Ecto neural progenitor cell (in vitro differentiated cells): ENCODE measurements around the gene HIPK1.

Source experiments
- DNase-seq: peaks from one replicate; pipeline ENCODE4 v3.0.0-alpha.2; 2018; ENCODE audit warnings: low spot score

The HIPK1 gene

DNA sequence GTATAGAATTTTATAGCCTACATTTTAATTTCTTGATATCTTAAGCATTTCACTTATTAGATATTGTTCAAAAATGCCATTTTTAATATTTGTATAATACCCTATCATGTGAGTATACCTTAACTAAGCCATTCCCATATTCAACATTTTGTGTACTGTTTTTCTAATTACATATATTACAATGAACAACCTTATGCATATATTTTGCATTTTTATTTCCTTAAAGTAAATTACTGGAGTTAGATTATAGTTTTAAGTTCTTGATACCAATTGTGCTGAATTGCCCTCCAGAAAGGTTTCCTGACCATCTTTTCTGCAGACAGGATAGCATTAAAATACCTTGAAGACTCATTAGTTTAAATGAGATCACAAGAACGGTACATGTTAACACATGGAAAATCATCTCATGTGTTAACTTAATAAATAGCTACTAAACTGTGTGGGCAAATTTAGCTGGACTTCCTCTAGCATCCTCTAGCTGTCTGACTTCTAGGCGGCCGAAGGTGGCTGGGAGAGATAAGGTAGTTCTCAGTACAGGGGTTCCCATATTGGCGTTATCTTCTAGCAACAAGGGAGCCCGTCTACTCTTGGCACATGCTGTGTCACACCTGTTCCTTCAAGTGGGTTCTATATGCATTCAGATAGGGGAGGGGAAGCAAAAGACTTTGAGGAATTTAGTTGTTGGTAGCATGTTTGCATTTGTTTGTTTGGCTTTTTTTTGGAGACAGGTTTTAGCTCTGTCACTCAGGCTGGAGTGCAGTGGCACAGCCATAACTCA lies 15.0 kb upstream of the HIPK1 start:
- DNase-seq, result no peak

DNA sequence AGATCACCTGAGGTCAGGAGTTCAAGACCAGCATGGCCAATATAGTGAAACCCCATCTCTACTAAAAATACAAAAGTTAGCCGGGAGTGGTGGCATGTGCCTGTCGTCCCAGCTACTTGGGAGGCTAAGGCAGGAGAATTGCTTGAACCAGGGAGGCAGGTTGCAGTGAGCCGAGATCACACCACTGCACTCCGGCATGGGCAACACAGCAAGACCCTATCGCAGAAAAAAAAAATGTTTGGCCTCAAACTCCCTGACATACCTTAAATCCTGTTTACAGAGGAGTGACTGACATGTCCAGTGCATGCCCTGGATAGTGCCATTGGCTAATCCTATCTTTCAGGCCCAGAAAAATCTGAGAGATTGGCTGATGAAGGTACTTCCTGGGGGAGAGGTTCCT lies 12.2 kb upstream of the HIPK1 start:
- no peak for DNase-seq

DNA sequence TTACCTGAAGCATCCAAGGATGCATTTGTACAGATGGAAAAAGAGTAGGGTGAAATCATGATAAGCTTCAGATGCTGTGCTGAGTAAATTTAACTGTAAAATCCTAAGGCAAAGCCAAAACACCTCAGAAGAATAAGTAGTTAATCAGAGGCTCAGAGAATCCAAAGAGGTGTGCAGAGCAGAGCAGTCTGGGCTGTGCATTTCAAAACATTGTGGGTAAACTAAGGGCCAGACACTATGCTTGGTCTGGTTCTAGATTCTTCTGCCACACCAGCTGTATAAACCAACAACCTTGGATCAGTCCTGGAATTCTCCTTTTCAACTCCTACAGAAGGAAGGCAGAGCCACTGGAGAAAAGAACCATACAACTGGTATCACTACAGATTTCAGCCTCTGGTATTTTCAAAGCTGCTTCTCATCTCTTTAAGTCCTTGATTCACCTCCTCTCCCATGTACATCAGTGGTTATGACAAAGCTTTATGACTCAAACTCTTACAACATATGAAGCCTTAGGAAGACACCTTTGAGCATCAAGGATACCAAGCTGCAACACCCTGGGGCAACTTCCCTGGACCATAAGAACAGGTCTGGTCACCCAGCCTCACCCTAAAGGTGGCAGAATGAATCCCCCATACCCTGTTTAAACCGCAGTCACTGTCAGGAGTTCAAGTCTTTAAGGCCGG lies 11.6 kb upstream of the HIPK1 start:
- no peak for DNase-seq

DNA sequence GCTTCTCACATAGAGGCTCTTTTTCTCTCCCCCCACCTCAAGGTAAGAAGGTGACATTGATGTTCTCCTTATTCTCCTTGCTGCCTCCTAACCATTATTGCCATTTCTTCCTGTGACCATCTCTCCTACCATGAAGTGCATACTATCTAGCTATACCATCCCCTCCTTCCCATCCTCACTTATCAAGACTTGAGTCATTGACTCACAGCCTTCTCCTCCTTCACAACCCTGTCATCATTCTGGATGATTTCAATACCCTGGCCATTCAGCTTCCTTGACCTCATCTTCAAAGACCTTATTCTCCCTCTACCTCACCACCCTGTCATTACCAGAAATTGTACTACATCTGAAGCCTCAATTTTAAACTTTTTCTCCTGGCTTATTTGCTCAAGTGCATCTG lies 10.9 kb upstream of the HIPK1 start:
- DNase-seq, result no peak

GRCh38 chr1:113922957-113923356 lies 6.2 kb upstream of the HIPK1 start:
- no peak for DNase-seq

DNA sequence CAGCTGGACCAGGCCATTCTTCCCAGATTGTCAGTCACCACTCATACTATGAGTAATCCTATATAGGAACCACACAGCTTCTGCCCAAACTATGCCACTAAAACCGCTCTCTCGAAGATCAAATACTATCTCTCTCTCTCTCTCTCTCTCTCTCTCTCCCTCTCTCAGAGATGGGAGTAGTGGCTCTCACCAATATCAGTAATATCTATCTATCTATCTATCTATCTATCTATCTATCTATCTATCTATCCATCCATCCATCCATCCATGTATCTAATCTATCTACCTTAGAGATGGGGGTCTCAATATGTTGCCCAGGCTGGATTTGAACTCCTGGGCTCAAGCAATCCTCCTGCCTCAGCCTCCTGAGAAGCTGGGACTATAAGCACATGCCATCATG lies 4.7 kb upstream of the HIPK1 start:
- no peak for DNase-seq

GRCh38 chr1:113928187-113928930 lies 765 bp upstream of the HIPK1 start:
- no peak for DNase-seq

GRCh38 chr1:113929750-113930498 lies 800 bp downstream of the HIPK1 start:
- no peak for DNase-seq

- DNase-seq, result peak; percentile 48
Observed at GRCh38 chr1:113930499-113931161, 1.5 kb downstream of the HIPK1 start.

- DNase-seq, result no peak
Observed at GRCh38 chr1:113931451-113931851, 2.3 kb downstream of the HIPK1 start.

- no peak for DNase-seq
Observed at GRCh38 chr1:113934006-113934405, 4.9 kb downstream of the HIPK1 start.

GRCh38 chr1:113934511-113935055 lies 5.5 kb downstream of the HIPK1 start:
- no peak for DNase-seq

DNA sequence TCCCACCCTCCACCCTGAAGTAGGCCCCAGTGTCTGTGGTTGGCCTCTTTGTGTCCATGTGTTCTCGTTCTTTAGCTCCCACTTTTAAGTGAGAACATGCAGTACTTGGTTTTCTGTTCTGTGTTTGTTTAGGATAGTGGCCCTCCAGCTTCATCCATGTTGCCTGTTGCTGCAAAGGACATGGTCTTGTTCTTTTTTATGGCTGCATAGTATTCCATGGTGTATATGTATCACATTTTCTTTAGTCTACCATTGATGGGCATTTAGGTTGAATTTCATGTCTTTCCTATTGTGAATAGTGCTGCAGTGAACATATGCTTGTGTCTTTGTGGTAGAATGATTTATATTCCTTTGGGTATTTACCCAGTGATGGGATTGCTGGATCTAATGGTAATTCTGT lies 6.1 kb downstream of the HIPK1 start:
- no peak for DNase-seq

DNA sequence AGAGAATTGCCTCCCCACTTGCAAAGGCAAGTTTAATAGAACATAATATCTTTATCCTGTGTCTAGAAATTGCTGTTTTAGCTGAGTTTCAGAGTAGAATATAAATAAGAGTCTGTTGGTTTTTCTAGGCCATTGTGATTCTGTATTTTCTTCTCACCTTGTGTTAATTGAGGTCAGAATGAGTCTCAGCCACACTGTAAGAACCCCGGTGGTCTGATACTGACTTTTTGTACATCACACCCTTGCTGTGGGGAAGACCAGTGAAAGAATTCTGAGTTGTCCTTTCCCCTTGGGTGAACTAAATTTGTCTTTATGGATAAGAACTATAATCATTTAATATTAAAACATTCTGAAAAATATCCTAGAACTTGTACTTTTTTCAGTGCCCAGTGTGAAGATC lies 6.8 kb downstream of the HIPK1 start:
- DNase-seq, result no peak

GRCh38 chr1:113937146-113937545 lies 8.0 kb downstream of the HIPK1 start:
- DNase-seq, result no peak

GRCh38 chr1:113938192-113938591 lies 9.1 kb downstream of the HIPK1 start:
- no peak for DNase-seq

- no peak for DNase-seq
Observed at GRCh38 chr1:113940365-113941244, 11.5 kb downstream of the HIPK1 start.

- no peak for DNase-seq
Observed at GRCh38 chr1:113941245-113941559, 12.1 kb downstream of the HIPK1 start.

GRCh38 chr1:113942527-113942926 lies 13.4 kb downstream of the HIPK1 start:
- DNase-seq, result no peak

- DNase-seq, result no peak
Observed at GRCh38 chr1:113943028-113943811, 14.1 kb downstream of the HIPK1 start.
